Measurements from ENCODE around the gene SLC5A2.
"Not testable (repeated sequence)": the region's sequence is repeated elsewhere in the genome, so short reads cannot be mapped to it uniquely, and the experiment has no call there.

SLC5A2 gene

DNA sequence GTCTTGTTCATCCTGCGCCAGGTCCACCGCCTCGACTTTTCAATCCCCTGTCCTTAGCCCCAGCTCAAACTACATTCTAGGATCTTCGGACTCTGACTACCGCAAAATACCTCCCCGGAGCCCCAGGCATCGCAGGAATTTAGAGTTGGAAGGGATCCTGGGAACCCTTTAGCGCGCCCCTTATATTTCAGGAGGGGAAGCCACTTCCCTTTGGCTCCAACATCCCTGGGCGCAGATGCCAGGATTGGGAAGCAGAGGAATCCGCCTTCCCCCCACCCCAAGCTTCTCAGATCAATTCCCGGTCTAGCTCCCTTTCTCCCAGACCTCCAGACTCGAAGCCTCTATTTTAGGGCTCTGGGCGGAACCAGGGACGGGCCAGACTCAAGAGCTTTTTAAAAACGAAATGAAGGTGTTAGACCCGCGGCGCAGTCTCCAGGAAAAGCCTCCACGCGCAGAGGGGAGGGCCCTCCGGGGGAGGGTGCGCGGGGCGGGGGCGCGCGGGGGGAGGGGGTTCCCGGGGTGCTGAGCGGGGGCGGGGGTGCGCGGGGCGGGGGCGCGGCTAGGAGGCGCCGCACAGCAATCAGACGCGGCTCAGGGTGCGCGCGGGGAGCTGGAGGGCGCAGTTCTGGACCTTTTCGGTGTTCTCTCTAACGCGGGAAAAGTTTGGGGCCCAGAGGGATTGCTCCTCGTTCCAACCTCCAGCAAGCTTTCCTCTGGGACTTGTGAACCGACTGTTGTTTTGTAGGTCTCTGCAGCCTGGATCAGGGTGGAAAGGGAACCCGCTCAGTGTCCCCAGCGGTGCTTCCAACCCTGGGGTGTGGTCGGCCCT, 46.4 kb downstream of the SLC5A2 start:
- no peak for DNase-seq (ENCODE audit: low read depth)

DNA sequence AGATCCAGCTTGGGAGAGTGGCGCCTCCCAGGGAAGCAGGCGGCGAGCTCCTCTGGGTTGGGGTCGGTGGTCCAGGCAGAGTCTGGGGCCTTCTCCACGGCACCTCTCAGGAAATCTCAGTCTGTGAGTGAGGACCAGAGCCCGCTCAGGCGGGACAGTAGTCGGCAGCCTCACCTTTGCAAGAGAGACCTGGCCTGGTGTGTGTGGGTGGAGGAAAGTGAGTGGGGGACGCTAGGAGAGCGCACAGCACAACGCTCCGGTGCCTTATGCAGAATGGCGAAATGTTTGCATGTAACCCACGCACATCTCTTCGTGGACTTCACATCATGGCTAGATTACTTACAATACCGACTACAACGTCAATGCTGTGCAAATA, 47.0 kb downstream of the SLC5A2 start:
- no peak for DNase-seq (ENCODE audit: low read depth)

DNA sequence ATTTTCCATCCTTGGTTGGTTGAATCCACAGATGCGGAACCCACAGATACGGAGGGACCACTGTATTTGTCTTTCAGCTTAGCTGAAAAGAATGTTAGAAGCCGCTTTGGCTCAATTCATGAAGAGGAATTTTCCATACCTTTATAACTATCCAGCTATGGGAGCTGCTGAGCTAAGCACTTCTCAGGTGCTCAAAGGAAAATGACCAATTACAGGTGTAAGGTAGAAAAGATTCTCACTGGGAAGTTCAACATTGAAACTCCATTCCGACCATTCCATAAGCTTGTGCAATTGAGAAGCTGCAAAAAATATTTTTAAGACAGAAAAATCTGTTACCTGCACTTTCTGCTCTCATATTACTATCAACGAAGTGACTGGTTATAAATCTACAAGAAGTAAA, 47.5 kb downstream of the SLC5A2 start:
- no peak for DNase-seq (ENCODE audit: low read depth)

DNA sequence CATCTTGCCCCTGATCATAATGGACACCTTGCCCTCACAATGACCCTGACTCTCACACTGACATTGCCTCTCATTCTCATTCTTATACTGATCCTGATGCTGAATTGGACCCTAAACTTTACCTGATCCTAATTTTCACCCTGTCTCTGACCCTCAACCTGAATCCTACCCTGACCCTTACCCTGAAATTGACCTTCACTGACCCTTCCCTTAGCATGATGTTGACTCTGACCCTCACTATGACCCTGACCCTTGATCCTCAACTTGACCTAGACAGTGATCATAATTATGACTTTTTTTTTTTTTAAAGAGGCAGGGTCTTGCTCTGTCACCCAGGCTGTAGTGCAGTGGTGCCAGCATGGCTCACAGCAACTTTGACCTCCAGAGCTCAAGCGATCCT, 48.2 kb downstream of the SLC5A2 start:
- DNase-seq (ENCODE audit: low read depth) = no peak

DNA sequence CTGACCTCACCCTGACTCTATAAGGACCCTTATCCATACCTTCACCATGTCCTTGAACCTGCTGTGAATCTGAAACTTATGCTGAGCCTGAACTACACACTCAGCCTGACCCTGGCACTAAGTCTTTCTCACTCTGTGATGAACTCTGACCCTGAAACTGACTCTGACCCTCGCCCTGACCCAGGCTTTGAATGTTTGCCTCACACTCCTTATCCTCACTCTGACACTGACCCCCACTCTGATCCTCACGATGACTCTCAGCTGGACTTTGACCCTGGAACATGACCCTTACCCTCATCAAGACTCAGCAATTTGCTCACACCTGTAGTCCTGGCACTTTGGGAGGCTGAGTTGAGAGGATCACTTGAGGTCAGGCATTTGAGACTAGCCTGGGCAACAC, 49.2 kb downstream of the SLC5A2 start:
- no peak for DNase-seq (ENCODE audit: low read depth)

DNA sequence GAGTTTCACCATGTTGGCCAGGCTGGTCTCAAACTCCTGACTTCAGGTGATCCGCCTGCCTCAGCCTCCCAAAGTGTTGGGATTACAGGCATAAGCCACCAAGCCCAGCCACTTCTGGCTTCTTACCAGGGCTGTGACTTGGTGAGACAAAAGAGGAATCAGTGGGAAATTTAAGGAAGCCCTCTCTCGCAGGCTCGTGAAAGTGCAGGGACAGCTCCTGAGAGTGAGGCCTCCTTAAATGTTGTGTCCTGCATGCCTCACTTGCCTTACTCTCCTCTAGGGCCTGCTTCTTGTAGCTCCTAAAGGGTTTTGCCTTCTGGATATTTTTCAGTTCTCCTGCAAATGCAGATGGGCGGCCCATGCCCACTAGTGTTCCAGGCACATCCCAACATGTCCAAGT, 50.0 kb downstream of the SLC5A2 start:
- DNase-seq (ENCODE audit: low read depth) = no peak

DNA sequence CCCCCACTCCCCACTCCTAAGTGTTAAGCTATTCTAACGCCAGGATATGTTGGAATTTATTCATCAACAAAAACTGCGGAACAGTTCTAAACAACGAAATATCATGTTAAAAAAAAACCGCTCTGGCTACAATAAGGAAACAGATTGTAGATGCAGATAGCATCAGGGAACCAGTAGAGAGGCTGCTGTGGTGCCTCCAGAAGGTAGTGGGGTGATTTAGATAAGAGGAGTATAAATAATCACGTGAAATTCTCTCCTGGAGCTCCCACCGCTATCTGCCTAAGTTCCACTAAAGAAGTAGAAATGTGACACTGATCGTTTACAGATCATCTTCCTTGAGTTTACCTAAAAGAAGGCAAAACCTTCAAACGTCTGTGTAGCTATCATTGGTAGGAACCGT, 52.8 kb downstream of the SLC5A2 start:
- no peak for DNase-seq (ENCODE audit: low read depth)

DNA sequence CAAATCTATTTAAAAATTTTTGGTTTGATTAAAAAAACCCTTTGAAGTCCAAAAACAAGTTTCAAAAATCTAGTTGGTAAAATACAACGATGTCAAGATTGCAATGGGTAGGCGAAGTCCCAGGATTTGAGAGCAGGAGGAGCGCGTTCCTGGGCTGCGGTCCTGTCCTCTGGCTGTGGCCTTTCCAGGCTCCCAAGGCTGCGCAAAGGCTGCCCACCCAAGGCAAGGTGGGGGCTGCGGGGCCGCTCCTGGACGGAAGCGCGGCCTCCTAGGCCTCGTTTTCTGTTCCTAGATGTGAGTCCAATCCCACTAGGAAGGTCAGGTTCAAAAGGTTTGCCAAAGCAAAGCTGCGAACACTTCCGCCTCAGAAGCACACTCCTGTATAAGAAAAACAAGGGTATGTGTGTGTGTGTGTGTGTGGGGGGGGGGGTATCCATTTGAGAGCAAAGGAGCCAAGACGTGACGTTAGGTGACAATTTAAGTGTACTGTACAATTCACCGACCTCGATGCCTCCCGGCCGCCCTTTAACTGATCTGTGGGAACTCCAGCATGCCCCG, 54.0 kb downstream of the SLC5A2 start:
- DNase-seq (ENCODE audit: low read depth) = no peak

DNA sequence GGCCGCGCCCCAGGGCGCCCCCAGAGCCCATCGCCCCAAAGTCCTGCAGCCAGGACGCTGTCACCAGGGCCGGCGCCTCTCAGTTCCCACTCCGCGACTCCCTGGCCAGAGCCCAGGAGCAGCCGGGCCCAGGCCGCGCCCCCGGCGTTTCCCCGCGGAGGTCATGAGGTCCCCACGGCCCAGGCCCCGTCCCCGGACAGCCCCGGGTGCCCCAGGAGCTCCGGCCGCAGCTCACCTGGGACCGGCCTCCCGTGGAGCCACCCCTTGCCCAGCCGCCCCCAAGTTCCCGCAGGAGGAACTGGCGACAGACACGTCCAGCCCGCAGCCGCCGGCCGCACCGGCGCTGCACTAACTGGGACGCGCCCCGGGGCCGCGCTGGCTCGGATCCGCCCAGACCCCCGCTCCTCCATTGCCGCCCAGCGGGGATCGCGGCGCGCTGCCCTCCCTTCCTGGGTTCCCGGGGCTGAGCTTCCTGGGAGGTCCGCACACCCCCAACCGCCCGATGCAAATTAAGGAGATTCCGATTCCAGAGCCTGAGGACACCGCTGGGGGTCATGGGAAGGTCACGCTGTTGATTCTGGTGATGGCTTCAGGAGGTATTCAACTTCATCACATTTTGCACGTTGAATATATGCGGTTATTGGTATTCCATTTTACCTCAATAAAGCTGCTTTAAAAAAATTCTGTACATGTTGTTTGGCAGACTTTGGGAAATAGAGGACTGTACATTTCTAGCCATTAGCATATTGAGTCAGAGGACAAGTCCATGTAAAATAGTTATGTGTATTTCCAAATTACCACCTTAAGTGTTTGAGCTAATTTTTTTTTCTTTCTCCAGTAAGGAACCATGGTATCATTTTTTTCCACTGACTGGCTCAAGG, 54.7 kb downstream of the SLC5A2 start:
- DNase-seq (ENCODE audit: low read depth) = no peak

DNA sequence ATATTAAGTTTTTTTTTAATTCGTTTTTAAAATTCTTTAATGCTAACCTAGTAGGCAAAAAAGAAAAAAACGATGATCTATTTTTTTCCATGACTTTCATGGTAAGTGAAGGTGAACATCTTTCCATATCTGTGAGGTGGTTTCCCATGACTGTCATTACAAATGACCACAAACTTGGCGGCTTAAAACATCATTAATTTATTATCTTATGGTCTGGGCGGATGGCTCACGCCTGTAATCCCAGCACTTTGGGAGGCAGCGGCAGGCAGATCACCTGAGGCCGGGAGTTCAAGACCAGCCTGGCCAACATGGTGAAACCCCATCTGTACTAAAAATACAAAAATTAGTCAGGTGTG, 55.3 kb downstream of the SLC5A2 start:
- DNase-seq (ENCODE audit: low read depth) = not testable (repeated sequence)

DNA sequence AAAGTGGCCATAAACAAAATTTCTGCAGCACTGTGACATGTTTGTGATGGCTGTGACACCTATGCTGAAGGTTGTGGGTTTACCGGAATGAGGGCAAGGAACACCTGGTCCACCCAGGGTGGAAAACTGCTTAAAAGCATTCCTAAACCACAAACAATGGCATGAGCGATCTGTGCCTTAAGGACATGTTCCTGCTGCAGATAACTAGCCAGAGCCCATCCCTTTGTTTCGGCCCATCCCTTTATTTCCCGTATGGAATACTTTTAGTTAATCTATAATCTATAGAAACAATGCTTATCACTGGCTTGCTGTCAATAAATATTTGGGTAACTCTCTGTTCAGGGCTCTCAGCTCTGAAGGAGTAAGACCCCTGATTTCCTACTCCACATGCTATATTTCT, 56.8 kb downstream of the SLC5A2 start:
- DNase-seq (ENCODE audit: low read depth) = not testable (repeated sequence)
